ENCODE measurements around the gene TMEM187. TPM values are rescaled to one million over a fixed set of nuclear protein-coding genes. Genes with fewer than 3 reads are reported as not detected.

TMEM187 gene
- polyA plus RNA-seq, 3 donors = 5.9 to 11.7 (median 8.8) TPM

DNA sequence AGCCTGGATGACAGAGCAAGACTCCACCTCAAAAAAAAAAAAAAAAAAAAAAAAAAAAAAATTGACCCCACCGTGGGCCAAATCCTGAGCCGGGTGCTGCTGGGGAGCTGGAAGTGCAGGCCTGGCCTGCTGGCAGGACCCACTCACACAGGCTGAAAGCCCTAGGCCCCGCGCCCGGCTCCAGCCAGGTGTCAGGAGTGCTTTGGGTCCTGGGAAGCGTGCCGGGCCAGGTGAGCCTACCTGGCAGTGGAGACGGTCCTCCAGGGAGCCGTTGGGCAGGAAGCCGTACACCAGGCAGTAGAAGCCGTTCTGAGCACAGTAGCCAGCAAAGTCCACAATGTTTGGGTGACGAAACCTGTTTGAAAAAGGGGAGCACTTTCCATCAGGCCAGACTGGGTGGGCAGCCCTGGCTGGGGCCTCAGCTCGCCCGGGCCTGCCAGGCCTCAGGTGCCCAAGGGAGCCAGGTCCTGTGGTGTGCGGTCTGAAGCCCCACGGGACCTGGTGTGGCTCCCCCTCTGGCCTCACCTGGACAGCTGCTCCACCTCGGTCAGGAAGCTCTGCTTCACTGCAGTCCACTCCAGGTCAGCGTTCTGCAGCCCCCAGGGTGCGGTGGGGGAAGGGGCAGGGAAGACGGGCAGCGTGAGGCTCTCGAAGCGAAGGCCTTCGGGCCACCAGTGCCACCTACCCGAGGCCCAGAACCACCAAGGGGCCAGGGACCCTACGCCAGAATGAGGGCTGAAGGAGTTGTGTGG is 45.4 kb downstream of the TMEM187 start:
- DNase-seq = no peak

DNA sequence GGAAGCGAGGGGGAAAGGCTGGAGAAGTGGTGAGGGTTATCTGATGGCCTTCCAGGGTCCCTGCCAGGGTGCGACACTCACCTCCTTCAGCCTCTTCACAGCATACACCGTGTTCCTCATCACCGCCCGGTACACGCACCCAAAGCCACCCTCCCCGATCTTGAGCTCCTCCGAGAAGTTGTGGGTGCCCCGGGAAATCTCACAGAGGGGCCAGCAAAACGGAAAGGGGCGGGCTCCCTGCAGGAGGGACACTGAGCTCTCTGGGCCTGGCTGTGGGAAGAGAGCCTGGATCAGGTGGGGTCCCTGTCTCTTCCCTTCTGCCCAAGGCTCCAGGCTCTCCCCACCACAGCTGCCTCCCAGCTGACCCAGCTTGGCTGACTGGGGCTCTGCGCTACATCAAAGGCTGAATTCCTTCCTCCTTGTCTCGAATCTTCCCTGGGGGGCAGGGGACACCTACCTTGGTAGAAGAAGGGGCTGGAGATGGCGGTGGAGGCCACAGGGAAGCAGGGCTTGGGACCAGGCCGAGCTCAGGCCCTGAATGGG is 46.0 kb downstream of the TMEM187 start:
- DNase-seq = no peak

DNA sequence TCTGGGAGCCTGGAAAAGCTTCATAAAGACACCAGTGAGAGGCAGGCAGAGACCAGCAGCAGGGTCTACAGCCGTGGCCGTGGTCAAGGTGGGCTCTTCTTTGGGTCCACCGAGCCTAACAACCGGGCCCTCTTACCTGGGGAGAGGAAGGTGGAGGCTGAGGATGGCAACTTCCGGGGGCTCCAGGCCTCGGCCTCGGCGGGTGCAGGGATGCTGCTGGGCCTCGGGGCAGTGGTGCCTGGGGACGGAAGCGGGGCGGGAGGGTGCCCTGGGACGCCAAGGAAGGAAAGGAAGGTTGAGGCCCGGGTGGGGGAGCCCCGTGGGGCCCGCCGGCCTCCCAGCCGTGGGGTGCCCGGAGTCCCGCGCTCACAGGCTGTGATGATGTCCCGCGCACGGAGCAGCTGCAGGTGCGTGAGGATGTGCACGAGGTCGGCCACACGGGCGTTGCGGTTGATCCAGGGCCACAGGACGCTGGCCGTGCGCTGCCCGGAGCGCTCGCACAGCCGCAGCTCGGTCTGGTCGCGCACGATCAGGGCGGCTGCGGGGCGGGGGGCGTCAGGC is 46.6 kb downstream of the TMEM187 start:
- DNase-seq = no peak

DNA sequence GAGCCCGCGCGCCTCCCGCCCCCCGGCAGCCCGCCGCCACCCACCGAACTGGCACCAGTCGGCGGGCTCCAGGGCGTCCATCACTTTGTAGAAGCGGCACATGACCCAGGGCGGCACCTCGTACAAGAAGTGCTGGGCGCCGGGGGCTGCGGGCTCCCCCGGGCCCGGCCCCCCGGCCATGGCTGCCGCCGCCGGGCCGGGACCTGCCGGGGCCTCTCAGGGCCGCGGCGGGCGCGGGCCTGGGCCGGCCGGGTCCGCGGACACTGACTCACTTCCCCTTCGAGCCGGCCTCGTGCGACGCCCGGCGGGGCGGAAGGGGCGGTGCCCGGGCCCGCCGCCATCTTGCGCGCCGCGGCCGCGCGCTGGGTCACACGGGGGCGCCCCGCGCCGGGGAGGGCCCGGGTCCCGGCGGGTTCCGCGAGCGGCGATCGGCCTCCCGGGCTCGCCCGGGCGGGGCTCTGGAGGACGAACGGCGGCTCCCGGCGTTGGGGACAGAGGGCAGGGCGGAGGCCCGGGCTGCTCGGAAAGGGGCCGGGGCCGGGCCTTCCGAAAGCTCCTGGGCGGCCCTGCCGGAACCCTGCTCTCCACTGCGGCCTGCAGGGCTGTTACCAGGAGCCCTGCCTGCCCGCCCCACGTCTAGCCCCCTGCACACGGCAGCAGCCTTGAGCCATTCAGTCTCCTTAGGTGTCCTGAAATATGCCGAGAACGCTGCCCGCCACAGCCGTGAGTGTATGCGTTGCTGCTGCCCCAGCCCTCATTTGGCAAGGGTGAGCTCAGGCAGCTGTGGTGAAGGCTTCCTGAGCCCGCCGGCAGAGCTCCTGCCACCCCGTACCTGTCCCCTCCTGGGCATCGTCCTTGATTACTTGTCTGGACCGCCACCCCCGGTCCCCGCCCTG is 47.3 kb downstream of the TMEM187 start, which contains the start of gene IRAK1:
TSS of gene IRAK1 (minus strand) at position 270 of the 896 bp plus-strand sequence. CDS start at position 180, 90 bp downstream.
- no peak for DNase-seq

DNA sequence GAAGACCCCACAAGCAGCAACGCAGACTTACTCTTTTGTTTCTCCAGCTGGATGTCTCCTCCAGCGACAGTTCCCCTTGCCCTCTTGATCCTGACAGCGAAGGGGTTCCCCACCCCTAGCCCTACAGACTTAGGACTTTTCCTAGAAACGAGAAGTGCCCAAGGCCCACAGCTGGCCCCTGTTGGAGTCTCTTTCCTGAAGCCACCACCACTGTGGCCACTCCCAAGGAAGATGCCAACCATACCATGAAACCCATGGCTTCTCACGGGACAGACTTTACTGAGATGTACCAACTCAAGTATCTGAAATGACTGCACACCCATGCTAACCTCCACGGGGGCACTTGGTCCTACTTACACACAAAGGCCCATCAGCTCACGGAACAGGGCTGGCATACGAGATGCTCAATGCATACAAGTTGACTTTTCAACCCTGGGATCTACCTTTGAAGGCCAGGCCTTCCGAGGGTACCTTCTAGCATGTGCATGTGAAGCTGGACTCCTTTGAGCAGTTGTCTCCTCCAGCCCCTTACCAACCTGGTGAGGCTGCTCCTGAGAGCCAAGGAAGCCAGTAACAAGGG is 48.1 kb downstream of the TMEM187 start:
- DNase-seq = no peak

DNA sequence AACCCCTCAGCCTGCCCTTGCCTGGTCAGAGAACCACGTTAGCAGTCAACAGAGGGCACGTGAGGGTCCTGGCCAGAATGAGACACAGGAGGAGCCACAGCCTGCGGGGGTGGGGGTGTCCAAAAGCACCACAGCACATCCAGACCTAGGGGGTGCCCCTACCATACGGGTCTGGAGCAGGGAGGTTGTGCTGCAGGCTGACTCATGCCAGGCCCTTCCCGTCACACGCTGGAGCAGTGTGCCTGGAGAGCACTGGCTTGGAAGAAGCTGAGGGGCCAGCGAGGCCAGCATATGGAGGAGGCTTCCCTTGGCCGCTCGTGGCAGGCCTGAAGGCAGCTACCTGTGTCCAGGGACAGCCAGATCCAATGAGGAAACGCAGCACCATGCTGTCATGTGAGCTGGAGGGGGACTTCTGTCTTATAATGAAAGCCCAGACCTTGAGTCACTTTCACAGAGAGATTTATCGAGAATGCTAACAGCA is 48.6 kb downstream of the TMEM187 start:
- DNase-seq = no peak

DNA sequence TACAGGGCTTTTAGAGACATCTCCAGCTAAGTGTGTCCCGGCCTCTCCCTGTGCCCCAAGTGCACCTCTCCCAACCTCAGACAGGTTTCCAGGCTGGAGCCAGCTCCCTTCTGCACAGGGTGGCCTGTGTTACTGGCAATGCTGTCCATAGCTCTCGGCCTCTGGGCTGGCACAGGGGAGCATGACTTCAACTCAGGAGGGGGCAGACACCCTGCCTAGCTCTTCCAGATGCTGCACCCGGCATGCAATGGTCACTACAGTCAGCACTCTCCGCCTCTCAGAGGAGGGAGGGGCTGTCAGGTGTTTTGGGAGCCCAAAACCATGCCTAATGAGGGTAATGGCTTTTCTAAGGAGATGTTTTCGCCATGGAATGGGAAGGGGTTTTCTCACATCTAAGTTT is 49.6 kb downstream of the TMEM187 start:
- no peak for DNase-seq

DNA sequence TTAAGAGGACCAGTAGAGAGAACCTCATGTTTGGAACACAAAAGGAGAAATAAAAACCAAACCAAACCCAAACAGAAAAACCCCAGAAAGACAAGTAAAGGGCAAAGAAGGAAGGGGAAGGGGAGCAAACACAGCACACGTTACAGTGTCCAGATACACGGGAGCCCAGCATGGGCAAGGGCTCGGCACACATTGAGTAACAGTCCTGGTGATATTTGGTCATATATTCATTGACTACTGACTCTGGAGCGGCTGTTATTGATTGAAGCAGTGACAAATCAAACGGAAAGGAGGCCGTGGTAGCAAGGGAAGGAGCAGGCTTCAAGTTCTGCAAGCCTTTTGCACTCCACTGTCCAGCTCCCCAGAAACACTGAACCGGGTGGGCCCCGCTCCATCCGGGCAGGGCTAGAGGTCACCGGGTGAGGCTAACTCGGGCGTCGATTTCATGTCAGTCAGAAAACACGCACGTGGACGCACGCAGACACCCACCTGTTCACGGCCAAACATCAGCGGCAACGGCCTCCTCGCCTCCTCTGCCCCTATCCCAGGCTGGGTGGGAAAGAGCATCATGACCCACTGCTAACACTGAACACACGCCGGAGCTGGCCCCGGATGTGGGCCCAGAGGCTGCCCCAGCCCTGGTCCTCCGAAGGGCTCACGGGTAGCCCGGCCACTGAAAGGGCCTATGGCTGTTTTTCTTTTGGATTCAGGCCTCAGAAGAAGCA is 50.9 kb downstream of the TMEM187 start:
- DNase-seq = no peak

DNA sequence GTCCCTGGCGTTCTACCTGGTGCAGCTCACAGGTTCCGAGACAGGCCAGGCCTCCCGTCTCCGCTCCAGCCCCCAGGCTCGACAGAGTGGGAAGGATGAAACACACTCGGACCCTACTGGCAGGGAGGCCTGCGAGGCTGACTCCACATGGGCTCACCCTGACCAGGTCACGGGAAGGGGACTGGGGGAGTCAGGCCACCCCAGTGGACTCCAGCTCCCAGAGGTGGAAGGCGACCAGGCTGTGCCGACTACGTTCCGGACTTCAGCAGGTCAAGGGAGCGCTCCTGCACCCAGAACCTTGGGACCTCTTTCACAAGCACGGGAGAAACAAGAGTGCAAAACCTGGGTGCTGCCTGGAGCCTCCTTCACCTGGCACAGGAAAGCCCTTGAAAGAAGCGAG is 51.7 kb downstream of the TMEM187 start:
- DNase-seq = no peak

DNA sequence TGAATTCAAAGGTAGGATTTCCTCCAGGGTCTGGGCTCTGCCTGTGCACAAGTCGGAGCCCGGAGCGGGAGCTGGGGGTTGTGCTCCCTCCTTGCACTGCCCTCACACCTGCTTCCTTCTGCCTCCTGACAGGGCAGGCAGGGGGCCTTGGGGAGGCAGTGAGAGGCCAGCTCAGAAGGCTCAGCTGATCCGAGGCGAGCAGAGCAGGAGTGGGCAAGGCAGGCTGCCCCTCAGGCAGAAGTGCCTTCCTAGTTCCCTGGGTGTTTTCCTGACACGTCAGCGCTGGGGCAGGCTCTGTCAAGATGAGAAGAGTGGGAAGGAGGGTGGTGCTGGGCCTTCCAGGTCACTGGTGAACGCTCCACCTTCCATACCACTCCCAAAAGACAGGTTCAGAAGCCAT is 52.7 kb downstream of the TMEM187 start:
- no peak for DNase-seq

DNA sequence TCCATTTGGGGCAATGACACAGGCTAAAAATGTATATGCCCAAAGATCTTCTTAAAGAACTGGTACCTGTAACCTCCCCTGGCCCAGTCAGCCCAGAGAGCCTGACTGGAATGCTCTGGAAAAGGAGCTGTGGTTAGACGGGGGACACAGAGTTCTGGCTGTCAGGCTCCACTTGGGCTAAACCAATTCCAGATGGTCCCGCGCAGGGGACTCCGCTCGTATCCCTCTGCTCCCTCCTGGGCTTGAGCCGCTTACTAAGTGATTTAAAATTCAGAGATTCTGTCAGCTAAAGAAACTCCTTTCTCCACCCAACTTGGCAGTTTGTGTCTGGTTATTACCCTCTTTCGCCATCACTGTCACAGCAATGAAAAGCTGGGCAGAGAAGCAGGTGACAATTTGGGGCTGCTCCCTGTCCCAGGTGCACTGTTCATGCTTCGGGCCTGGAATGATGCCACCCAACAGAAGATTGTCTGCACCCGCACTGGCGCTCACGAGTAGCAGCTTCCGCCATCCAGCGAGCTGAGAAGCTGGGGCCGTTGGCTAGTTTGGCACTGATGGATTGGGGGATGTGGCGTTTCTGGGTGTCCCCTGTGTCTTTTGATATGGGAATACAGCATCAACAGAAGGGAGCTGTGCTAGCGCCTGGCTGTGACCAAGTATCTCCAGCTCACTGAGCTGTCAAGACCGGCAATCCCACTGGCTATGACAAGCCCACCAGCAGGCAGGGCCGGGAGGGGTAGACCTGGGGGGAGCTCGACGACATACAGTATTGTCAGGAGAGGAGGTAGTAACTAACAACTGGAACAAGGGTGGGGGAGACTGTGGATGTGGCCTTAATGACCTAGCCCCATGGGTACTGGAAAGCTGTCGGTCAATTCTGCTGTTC is 53.8 kb downstream of the TMEM187 start:
- DNase-seq = no peak

DNA sequence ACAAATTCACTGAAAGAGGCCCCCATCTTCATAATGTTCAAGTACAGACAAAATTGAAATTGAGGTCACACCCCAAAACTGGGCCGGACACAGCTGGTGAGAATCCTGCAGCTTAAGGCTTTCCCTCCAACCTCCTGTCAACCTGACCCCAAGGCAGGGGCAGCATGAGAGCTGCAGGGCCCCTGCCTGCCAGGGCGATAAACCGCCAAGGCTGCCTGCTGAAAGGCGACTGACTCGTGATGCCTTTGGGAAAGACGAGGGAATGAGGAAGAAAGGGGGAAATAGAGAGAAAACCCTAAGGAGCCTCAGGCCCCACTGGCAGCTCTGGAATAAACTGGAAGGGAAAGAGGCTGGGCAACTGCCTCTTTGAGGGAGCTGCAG is 54.5 kb downstream of the TMEM187 start:
- DNase-seq = no peak

DNA sequence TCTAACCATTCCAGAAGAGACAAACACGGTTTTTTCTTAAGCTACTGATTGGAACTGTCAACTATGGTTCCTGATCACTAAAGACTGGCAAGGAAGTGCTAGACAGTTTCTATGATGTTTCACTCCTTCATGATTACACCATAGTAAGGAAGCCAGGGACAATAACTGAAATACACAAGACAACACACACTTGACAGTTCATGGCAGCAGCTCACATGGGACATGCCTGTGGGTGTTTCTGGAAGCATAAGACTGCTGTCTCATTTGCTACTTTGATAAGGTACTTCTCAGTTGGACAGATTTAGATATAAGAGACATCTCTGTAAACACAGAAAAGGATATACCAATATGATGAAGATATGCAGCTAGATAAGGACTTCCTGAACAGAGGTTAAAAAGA is 55.4 kb downstream of the TMEM187 start:
- DNase-seq = no peak

DNA sequence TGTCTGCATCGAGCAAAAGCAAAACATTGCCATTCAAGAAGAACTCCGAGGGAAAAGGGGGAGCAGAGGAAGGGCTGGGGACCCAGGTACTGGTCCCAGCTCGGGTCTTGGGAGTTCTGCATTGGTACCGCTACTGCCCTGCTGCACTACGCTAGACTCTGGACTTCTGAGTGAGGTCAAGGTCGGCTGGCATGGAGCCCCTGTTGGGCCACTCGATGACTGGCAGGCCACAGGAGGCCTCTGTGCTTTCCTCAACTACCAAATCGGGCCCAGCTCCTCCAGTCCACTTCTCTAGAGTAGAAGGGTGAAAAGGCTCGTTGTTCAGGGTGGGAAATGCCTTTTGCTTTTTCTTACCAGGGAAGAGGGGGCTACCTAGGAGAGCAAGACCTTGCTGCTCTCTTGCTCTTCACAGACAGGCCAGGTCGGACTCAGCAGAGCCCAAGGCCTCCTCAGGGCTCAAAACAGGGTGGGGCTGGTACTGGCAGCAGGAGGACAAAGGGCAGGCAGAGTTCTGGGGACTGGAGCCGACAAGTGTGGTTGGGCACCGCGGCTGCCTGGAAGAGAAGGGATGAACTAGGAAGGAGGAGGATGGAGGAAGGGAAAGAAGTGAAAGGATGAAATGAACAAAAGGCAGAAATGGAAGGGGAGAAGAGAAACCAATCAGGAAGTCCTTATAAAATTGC is 56.1 kb downstream of the TMEM187 start:
- DNase-seq = no peak

DNA sequence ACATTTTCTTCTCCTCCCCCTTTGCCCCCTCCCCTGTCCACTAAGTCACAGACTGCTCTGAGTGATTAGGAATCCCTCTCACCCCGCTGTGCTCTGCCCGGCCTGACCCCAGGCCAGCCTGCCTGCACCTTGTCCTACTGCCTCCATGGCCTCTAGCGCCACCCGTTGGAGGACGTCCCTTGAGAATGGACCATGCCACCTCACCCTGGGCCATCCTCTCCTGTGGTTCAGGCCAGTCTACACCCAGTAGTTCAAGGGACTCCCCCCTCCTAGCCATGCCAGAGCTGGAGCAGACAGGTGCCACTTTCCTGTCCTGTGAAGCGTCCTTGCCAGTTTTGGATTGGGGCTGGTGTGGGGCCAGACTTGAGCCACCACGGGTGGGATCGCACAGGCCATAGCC is 56.9 kb downstream of the TMEM187 start:
- DNase-seq = no peak

DNA sequence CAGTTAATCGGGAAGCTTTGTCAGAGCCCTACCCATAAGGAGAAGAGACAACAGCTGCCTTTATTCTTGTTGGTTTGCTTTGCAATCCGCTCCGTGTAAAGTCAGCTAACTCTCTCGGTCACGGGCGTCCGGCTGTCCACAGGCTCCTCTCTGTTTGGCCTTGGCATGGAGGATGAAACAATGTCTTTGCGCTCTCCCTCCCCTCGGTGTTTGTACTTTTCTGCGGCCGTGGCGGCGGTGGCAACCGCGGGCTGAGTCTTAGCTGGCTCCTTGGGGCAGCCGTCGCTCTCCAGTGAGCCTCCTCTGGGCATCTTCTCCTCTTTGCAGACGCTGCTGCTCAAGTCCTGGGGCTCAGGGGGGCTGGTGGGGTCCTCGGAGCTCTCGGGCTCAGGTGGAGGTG is 57.7 kb downstream of the TMEM187 start:
- DNase-seq = no peak

DNA sequence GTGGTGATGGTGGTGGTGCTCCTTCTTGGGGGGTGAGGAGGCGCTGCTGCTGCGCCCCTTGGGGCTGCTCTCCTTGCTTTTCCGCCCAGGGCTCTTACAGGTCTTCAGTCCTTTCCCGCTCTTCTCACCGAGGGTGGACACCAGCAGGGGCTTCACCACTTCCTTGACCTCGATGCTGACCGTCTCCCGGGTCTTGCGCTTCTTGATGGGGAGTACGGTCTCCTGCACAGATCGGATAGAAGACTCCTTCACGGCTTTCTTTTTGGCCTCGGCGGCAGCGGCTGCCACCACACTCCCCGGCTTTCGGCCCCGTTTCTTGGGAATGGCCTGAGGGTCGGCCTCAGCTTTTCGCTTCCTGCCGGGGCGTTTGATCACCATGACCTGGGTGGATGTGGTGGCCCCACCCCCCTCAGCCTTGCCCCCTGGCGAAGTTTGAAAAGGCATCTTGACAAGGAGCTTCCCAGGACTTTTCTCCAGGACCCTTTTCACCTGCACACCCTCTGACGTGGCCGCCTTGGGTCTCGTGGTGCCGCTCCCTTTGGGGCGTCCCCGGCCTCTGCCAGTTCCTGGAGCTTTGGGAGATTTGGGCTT is 58.3 kb downstream of the TMEM187 start:
- no peak for DNase-seq

DNA sequence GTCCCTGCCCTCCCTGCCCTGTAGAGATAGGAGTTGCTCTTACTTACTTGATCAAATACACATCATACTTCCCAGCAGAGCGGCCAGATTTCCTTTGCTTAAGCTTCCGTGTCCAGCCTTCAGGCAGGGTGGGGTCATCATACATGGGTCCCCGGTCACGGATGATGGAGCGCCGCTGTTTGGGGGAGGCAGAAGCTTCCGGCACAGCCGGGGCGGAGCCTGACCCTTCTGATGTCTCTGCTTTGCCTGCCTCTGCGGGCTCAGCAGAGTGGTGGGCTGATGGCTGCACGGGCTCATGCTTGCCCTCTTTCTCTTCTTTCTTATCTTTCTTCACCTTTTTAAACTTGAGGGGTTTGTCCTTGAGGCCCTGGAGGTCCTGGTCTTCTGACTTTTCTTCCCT is 59.6 kb downstream of the TMEM187 start:
- no peak for DNase-seq

DNA sequence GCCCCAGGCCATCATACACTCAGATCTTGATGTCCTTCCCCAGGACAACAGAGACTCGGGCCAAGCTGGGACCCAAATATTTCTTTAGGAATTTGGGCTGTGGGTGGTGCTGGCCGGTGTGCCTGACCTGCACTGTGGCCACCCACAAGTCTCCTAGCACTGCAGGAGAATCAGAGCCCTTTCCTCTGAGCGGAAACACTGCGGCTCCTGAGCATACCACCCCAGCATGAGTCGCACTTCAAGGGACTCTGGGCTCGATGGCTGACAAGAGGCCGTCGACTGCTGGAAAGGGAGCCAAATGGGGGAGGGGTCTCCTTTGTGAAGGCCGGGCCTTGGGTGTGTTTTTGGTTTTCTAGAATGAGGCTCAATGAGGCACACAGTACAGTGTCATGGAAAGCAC is 60.1 kb downstream of the TMEM187 start:
- no peak for DNase-seq

Data from renal pelvis (tissue), 4 donors.